SW 1271 (cell line): ENCODE data around the gene RAB44.

ENCODE experiments used
- DNase-seq, 2 experiments: peaks; one replicate each; lab custom pipeline; 2025; lab: John Stamatoyannopoulos, UW

Gene RAB44

GRCh38 chr6:36730424-36731380, 33.1 kb downstream of the RAB44 start:
- no peak for DNase-seq

GRCh38 chr6:36731622-36732310, 34.1 kb downstream of the RAB44 start:
- DNase-seq, result no peak

- no peak for DNase-seq
Measured at GRCh38 chr6:36733300-36733699, 35.7 kb downstream of the RAB44 start.

- no peak for DNase-seq
Measured at GRCh38 chr6:36734486-36735060, 36.9 kb downstream of the RAB44 start.

GRCh38 chr6:36735110-36736071, 37.8 kb downstream of the RAB44 start:
- no peak for DNase-seq

- no peak for DNase-seq
Measured at GRCh38 chr6:36737043-36737785, 39.6 kb downstream of the RAB44 start.

- no peak for DNase-seq
Measured at GRCh38 chr6:36738108-36738507, 40.5 kb downstream of the RAB44 start.

- no peak for DNase-seq
Measured at GRCh38 chr6:36739947-36740817, 42.6 kb downstream of the RAB44 start.

GRCh38 chr6:36740818-36741179, 43.2 kb downstream of the RAB44 start:
- DNase-seq, result no peak

GRCh38 chr6:36742146-36742545, 44.5 kb downstream of the RAB44 start:
- no peak for DNase-seq

GRCh38 chr6:36743032-36743431, 45.4 kb downstream of the RAB44 start:
- DNase-seq, result no peak

- no peak for DNase-seq
Measured at GRCh38 chr6:36743538-36744303, 46.1 kb downstream of the RAB44 start.

GRCh38 chr6:36744304-36744673, 46.7 kb downstream of the RAB44 start:
- DNase-seq, result no peak

GRCh38 chr6:36745283-36745682, 47.7 kb downstream of the RAB44 start:
- no peak for DNase-seq

- DNase-seq, result no peak
Measured at GRCh38 chr6:36745836-36746235, 48.2 kb downstream of the RAB44 start.

- DNase-seq, result no peak
Measured at GRCh38 chr6:36746251-36746650, 48.6 kb downstream of the RAB44 start.

- DNase-seq, result no peak
Measured at GRCh38 chr6:36749829-36750489, 52.3 kb downstream of the RAB44 start.

GRCh38 chr6:36751091-36751490, 53.5 kb downstream of the RAB44 start:
- no peak for DNase-seq

GRCh38 chr6:36751833-36752186, 54.2 kb downstream of the RAB44 start:
- DNase-seq, result no peak
